Brain pericyte (primary cell): ENCODE results near the gene PARD3B.

ENCODE experiments used
- DNase-seq: peaks from one replicate; pipeline ENCODE4 v3.0.0-alpha.2; 2012; ENCODE audit warnings: low read depth, low spot score

Gene PARD3B

DNA sequence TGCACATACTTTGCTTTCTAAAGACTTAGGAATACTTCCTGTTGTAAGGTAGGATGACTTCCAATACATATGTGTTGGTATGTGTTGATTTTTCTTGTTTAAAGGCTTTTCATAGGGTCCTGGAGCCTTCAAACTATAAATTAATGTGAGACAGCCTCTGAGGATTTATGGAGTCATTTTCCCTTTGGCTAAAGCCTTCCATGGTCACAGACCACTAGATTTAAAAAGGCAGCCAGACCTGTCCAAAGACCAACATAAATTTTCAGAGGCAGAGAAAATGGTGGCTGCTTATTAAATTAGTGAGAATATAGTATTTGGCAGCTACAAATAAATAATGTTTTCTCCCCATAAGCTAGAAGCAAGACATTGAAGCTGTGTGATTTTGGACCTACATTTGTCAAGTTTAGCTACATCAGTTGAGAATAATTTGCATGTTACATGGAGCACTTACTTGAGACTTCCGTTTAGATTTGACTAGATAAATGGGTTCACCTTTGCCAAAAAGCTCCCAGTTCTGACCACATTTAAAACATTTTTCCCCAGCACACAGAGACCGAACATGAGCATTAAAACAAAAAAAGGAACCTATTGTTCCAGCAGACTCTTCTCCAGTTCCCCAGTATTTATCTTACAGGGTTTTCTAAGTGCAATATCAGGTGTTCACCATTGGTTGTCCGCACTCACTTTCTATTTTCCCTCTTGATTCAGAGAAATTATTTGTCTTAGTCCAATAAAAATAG, 402.9 kb downstream of the PARD3B start:
- DNase-seq: no peak

DNA sequence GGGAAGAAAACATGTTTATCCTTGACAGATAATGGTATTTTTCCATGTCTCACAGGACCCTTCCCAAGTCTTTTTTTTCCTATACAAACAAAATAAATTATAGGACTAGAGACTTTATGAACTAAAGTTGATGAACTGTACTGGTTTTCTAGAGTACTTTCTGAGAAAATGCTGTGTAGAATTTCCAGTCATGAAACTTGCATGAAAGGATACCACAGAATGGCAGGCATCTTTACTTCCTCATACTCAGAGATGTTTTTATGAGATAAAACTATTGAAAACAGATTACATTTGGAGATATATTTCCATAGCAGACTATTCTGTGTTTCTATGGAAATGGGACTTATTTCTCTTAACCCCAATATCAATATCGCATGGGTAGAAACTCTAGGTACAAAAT, 403.5 kb downstream of the PARD3B start:
- no peak for DNase-seq

DNA sequence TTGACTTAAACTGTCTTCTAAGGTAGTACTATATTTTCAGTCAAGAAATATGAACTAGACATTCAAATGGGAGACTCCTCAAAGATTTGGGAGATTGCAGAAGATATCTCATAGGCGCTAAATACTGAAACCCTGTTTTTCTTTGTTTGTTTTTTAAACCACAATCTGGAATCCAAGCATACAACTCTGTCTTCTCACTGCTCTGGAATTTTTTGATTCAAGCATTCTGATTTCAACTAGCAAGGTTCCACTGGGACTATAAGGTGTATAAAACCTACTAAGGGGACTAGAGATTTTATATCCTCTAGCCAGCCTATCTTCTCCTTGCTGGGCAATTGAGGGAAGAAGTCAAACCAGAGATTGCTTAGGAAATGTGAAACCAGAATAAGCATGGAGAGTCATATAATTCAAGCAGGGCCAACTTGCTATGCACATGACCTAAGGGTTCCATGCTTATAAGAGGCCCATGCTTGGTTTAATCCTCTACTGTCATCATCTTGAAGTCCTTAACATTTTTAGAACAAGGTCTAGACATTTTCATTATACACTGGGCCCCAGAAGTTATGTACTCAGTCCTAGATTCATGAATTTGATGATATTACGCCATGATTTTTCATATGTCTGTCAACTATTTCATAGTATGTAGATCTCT, 405.5 kb downstream of the PARD3B start:
- no peak for DNase-seq

DNA sequence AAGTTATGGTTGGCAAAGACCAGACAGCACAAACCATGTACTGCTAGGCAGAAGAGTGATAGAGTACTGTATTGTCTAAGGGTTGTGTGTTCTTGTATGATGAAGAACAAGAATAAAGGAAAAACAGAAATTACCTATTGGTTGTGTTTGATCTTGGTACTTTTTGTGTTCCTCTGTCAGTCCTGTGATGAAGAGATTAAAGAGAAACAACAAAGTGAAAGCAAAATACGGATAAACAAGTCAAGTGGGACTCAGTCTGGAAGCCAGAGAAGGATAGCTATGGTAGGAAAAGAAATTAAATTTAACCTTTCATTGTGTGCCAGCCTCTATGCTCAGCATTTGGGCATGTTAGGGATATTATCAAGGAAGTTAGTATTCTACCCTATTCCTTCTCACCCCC, 413.1 kb downstream of the PARD3B start:
- DNase-seq: no peak

DNA sequence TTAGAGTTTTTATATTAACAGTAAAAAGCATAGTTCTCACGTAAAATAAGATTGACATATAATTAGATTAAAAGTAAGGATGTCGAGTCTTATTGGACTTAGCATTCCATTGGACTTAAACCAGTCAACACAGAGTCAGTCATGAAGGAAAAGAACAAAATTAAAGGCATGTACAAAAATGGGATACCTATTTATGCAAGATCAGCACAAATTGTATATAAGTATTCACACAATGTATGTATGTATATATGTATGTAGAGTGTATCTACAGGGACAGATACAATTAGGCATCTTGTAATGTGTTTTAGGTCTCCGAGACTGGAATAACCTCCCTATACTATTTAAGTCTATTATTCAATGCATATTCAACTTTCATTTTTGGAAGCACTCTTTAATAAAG, 419.1 kb downstream of the PARD3B start:
- no peak for DNase-seq

DNA sequence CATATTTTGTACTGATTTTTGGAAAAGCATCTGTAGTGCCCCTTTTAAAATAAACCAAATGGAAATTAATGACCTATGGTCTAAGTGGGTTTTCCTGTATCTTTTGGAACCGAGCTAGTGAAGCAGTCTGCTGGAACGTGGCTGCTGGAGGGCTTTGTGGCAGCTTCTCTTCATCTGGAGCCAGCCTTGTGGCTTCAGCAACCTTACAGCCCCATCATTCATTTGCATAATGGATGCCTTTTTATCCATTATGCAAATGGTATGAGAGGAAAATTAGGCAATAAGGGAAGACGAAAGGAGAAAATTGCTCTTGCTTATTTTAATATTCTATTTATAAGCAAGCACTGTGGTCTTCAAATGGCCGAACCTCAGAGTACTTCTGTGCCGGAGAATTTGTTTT, 421.0 kb downstream of the PARD3B start:
- DNase-seq: no peak

DNA sequence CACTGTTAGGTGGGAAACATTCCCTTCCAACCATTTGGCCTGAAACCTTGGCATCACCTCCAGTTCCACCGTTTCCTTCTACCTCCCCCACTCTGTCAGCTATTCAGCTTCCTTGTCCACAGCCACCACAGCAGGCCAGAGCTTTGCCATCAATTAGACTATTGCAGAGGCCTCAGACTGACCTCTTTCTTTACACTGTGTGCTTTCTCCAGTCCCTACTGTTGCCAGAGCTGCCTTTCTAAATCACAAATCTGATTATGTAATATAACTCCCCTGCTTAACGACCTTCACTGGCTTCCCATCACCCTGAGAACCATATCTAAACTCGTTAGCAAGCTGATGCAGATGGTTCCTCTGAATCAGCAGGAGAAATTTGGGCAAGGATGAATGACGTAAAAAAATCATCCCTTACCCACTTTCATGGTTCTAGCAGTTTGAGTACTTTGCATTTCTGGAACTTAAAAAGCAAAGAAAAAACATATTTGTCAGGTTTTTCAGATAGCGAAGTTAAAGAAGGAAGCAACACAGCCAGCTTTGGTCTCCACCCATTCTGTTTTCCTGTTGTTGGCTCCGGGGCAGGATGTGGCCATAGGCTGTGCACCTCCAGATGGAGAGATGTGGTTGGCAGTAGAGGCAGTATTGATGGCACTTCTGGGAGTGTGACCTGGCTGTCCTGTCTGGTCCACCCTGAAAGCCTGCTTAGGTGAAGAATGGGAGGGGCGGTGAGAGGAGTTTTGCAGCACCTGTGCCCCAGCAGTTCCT, 422.1 kb downstream of the PARD3B start:
- DNase-seq: no peak

DNA sequence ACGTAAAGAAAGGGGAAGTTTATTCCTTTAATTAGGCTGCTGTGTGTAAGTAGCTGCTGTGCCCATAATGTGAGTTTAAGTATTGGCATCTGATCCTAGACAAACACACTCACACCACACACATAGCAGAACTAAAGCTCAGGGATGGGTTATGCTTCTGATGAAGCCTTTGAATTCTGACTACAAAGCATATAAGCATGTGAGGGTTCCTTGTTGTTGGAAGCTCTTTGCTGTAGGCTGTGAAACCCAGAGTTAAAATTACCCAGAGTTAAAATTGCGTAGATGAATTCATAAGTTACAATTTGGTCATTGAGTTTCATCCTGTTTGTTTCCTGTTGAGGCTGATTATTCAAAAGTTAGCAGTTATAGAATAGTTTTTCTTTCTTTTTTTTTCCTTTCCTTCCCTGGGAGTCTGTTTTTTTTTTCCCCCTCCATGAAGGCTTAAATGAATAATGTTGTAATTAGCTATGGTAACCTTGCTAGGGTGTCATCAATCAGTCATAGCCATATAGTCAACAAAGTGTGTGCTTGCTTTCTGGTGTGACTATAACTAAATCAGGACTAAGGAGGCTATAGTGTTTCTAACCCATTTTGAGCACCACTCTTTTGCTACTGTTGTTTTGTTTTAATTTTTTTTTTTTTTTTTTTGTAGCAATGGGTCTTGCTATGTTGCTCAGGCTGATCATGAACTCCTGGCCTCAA, 426.1 kb downstream of the PARD3B start:
- DNase-seq: no peak

DNA sequence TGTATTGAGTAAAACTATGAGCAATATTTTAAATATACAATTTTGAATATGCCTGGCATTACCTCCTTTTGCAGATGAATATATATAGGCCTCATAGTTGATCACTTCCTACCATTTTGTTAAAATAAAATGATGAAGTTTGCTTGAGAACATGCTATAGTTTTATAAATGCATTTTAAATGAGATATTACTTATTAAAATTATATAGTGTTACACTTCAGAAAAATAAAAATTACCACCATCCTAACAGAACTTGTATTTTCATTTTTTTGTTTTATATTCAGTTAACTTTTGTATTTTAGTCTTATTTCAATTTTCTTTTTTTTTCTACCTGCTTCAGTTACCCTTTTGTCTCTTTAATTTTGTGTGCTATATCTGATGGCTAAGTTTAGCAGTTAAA, 426.9 kb downstream of the PARD3B start:
- DNase-seq: no peak

DNA sequence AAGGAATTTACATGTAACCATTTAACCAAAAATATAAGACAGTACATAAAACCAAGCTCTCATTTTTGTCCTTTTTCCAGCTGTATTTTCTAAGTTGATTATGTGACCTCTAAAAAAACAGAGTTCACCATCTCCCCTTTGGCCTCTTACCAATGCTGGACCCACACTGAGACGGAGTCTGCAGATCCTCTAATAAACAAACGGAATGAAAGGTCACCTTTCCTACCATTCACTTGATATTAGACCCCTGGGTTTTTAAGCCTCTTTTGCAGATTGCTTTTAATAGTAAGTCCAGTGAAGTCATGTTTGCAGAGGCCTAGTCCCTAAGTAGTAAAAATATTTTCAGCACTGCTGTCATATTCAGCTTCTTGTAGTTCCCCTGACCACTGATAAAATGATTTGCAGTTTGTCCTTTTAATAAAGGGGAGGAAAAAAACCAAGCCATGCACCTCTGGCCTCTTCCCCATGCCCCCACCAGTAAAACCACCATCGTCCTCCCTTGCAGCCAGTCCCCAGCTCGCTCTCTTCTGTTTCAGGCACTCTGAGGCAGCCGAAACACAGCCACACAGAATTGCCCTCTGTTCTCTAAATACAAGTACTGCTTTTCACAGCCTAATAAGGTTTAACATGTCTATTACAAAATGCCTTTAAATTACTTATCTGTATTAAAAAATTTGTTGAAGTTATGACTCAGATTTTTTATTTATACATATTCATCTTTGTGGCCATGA, 427.5 kb downstream of the PARD3B start:
- DNase-seq: peak; percentile 47

DNA sequence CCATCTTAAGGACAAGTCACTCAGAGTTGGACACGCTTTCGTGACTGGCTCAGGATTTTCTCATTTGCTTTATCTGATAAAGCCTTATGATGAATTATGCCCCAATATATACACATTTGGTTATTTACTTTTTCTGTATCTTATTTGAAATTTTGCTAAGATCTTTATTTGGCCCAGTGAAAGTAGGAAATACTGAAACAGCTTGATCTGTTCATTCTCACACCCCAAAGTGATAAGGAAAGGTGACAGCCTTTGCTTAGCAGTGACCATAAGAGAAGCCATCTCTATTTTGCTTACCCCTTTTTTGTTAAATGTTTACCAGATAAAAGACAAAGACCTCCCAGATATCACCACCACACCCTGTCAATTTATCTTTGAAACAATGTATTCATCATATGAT, 428.3 kb downstream of the PARD3B start:
- no peak for DNase-seq

DNA sequence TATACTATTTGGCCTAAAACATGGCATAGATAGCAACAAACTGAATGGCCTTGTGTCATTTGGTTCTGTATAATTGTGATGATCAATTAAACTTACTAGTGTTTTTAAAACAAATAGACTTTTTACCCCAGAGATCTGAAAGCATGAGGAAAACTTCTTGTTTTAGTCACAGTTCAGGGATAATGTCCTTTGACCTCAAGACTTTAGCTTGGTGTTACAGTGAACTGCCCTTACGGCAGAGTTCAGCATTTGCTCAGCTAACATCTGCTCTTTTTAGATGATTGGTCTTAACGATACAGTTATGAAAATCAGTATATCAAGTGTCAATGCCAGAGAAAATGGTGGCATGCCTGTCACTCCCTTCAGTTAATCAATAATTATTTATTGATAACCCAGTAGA, 429.2 kb downstream of the PARD3B start:
- no peak for DNase-seq

DNA sequence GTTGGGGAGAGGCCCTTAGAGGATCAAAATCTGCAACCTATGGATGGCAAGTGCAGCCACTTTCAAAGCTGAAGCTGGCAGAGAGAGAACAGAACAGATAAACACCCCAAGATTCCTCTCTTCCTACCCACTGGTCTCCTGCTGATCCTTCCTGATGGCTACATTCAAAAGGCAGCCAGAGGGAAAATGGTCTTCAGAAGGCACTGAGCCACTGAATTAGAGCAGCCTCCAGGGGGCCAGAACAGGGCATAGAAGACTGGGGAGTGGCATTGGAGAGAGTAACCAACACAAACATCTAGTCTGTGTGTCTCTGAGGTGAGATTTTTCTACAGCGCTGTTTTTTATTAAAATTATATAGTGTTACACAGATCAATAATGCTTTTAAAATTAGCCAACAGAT, 432.6 kb downstream of the PARD3B start:
- DNase-seq: no peak

DNA sequence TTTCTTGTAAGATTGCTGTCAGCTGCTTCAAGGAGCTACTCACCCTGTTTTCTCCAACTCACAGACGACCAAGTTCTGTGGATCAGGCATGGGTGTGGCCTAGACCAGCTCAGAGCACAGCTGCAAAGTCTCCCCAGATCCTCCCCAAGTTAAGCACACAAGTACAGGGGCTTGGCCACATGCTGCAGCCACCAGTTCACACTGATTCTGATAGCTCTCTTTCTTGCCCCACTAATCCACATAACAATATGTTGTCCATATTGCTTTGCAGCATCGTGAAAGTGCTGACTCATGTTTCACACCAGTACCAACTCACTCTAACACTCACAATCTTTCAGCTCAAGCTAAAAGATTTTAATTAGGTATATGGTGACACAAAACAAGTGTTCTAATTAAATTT, 437.0 kb downstream of the PARD3B start:
- DNase-seq: no peak

DNA sequence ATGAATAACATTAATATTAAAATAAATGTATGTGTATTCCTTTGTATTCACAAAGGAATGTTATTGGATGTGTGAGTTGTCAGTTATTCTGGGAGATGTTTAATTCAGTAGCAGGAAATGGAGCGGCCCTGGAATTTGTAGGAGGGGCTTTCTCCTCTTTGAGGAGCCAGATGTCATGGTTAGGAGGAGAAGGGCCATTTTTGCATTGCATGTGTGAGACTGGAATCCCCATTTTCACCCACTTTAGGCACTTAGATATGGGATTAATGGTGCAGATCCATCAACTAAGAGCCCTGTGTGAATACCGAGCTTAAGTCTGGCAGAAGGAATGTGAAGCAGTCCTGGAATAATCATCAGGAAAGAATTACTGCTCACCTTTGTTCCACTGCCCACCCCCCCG, 439.2 kb downstream of the PARD3B start:
- DNase-seq: no peak

DNA sequence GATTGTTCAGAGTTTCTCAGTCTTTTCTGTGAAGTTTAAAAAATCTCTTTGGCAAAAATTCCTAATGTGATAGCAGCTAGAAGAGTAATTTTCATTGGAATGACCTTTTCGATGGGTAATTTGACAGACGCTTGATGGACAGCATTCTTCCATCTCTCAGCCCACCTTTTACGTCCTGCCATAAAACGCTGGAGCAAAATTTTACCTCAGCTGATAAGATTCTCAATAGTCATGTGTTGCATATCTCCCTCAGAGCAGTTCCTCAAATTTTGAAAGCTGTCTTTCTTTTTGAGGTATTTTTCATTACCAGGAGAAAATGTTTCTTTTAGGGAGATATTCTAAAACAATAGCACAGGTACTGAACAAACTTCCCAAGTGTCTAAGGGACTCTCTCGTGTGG, 441.4 kb downstream of the PARD3B start:
- DNase-seq: no peak

DNA sequence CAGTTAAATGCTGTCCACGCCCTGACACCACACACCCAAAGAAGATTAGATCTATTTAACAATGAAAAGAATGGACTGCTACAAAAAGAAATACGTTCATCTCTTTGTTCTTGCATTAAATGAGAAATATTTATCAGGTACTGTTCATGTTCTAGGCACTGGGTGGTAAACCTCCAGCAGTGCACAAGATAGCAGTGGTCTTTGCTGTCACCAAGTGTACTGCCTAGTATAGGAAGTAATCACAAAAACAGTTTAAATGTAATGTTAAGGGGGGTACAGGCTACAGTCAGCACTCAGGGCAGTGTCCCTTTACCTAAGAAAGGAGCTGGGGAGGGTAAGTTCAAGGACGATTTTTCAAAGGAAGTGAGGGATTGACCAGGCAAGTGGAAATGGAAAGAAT, 443.6 kb downstream of the PARD3B start:
- no peak for DNase-seq

DNA sequence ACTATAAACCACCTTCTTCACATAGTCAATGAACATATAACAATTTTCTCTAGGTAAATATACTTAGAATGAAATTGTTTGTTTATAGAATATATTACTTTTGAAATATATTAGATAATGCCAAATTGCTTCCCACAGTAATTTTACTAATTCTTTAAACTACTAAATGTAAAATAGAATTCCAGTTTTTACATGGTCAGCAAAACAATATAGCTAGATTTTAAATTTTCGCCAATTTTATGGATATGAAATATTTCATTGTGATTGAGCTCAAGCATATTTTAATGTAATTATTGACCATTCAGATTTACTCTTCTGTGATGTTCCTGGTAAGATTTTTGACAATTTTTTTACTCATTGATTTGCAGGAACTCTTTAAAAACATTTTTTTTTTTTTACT, 444.6 kb downstream of the PARD3B start:
- no peak for DNase-seq

DNA sequence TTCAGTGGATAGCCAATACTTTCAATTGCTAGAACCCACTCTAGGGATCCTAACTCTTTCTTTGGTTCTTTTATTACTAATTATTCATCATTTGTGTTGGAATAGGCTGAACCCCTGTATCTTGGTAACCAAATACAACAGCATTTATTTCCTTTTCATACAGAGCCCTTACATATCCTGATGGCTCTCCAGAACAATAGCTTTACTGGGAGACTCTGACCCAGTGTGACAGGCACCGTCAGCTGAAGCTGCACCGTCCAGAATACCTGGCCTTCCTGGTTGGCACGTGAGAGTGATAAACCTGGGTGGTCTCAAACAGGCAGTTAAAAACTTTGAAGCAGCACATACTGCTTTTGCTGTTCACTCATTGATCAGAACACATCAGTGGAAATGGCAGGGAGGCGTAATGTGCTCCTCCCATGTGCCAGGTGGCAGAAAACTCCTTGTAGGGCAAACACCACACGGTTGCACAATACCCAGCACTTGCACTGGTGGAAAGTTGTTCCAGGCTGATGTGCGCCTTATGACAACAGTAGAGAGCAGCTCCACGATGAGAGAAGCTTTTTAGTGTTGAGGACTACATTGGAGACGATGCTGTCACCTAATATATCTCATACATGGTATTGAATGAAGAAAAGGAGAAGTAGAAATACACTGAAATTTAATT, 456.2 kb downstream of the PARD3B start:
- DNase-seq: no peak

DNA sequence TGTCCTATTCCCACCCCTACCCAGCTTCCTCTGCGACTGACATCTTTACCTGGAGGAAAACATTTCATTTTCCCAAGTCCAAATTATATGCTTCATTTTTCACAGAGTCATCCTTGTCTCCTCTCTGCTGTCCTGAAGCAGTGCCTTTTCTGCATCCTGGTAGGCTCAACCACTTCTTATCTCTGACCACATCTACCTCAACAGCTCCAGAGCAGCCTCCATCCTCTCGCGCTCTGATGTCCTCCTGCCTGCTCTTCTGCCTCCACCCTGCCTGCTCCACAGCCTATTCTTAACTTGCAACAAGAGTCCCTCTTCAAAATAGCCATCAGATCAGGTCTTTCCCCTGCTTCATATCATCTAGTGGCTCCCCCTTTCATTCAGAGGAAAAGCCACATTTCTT, 457.1 kb downstream of the PARD3B start:
- DNase-seq: no peak

DNA sequence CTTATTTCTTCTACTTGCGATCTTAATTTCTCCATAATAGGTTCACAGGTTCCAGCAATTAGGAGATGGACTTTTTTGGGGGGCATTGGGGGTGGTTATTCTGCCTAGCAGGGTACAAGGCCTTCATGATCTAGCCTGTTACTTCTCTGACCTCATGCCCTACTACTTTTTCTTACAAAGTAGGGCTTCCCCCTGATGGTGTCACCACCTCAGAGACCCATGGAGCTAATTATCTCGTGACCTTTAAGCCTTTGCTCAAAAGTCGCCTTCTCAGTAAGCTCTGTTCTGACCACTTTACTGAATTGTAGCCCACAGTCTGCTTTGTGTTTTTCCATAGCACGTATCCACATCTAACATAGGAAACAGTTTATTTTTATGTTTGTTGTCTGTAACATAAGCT, 458.0 kb downstream of the PARD3B start:
- DNase-seq: no peak
